Measurements from ENCODE around the gene ABI2. TPM values are rescaled to one million over a fixed set of nuclear protein-coding genes. Genes with fewer than 3 reads are reported as not detected.
"Not testable (repeated sequence)": the region's sequence is repeated elsewhere in the genome, so short reads cannot be mapped to it uniquely, and the experiment has no call there.

ABI2 gene
- total and polyA plus RNA-seq, 8 donors: 6.1 to 151 (median 14.4) TPM

DNA sequence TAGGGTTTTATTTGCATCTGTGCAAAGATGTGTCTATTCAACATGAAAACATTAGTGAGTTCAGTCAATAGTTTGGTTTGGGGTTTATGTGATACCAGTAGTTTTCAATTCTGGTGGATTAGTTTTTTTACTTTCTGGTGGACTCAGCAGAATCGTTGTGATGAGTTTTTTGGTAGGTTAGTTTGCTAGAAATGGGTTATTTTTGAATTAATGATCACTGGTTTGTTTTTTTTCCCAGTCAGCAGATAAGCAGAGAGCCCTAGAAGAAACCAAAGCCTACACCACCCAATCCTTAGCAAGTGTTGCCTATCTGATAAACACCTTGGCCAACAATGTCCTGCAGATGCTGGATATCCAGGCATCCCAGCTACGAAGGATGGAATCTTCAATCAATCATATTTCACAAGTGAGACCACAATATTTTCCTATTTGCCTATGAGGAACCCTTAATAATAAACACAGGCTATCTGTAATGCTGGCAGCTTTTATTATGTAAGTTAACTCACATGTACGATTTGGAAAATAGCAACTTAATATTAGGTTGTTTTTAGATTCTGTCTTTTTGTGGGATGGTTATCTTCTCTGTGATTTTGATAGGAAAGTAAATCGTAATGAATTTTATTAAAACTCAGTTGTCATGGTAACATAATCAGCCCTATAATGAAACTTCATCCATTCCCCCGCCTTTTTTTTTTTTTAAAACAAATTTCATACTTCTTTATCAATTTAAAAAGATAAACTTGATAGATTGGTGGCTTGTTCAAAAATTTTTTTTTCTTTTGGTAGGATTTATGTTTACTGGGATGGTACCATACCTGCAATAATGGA is 38.7 kb downstream of the ABI2 start:
- peaks cover 0 to 10% (median 0%) of the 10 kb centered on the region in 4 donors for H3K4me1 ChIP-seq
- H3K36me3 ChIP-seq: peaks cover 0 to 10% (median 3%) of the 10 kb centered on the region in 4 donors
- no peak overlapping the region for H3K4me3 ChIP-seq
- no peak for DNase-seq
- intact Hi-C loops (cut with DNase I; ENCODE audit: low total_unique reads): no loop called here
- H3K27ac ChIP-seq: no peak overlapping the region
- no peaks in the 10 kb centered on the region for H3K9me3 ChIP-seq
- no peaks in the 10 kb centered on the region for H3K27me3 ChIP-seq
- TF ChIP-seq POLR2AphosphoS5 (IDR thresholded peaks at IDR 0.05): no peak
- TF ChIP-seq CTCF (IDR thresholded peaks at IDR 0.05): no peak
- no peak for TF ChIP-seq POLR2A (IDR thresholded peaks at IDR 0.05)
- TF ChIP-seq EP300 (IDR thresholded peaks at IDR 0.05): no peak
- 86 to 91% (median 89%) methylated on average over 5 of the region's 5 CpGs for WGBS, 5 donors

- H3K27me3 ChIP-seq; H3K27ac ChIP-seq; intact Hi-C loops (cut with DNase I; ENCODE audit: low total_unique reads); H3K4me3 ChIP-seq; H3K9me3 ChIP-seq; DNase-seq; H3K36me3 ChIP-seq; H3K4me1 ChIP-seq: not testable (repeated sequence)
- WGBS, 5 donors: 97 to 98% (median 97%) methylated on average over 12 to 26 of the region's 31 CpGs
Observed at GRCh38 chr2:203372706-203373105, 44.5 kb downstream of the ABI2 start.

DNA sequence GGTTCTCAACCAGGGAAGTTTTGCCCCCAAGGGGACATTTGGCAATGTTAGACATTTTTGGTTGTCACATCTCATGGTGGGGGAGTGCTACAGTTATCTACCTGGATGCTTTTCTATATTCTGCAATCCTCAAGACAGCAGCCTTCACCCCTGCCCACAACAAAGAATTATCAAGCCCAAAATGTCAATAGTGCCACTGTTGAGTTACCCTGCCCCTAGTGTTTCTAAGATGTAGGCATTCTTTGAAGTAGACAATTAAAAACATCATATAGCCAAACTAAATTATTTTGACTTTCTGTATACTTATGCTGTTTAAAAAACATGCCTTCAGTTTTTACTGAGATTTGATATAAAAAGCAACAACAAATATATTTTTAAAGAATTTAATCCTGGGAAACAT is 48.0 kb downstream of the ABI2 start:
- intact Hi-C loops (cut with DNase I; ENCODE audit: low total_unique reads): no loop called here
- Histone ChIP-seq H3K27ac (no peak overlapping the region), H3K4me1 (no peaks in the 10 kb centered on the region), H3K27me3 (no peaks in the 10 kb centered on the region), H3K9me3 (no peaks in the 10 kb centered on the region), H3K4me3 (no peak overlapping the region), H3K36me3 (no peaks in the 10 kb centered on the region)
- no peak for TF ChIP-seq POLR2A (IDR thresholded peaks at IDR 0.05)
- TF ChIP-seq EP300 (IDR thresholded peaks at IDR 0.05): no peak
- TF ChIP-seq CTCF (IDR thresholded peaks at IDR 0.05): no peak
- TF ChIP-seq POLR2AphosphoS5 (IDR thresholded peaks at IDR 0.05): no peak
- DNase-seq: no peak

- 92 to 99% (median 98%) methylated on average over 3 of the region's 3 CpGs for WGBS, 5 donors
Observed at GRCh38 chr2:203379156-203379555, 51.0 kb downstream of the ABI2 start.

More at GRCh38 chr2:203379156-203379555, 51.0 kb downstream of the ABI2 start:
- Histone ChIP-seq H3K36me3 (peaks cover 0 to 6% (median 0%) of the 10 kb centered on the region in 4 donors), H3K4me1 (no peaks in the 10 kb centered on the region), H3K27me3 (no peaks in the 10 kb centered on the region), H3K9me3 (no peaks in the 10 kb centered on the region), H3K27ac (no peak overlapping the region), H3K4me3 (no peak overlapping the region)
- DNase-seq: no peak
- no peak for TF ChIP-seq EP300 (IDR thresholded peaks at IDR 0.05)
- TF ChIP-seq POLR2A (IDR thresholded peaks at IDR 0.05): no peak
- TF ChIP-seq POLR2AphosphoS5 (IDR thresholded peaks at IDR 0.05): no peak
- TF ChIP-seq CTCF (IDR thresholded peaks at IDR 0.05): no peak
- intact Hi-C loops (cut with DNase I; ENCODE audit: low total_unique reads): no loop called here
